B cell (primary cell): ENCODE data around the gene FMN2.

Experiments
- EZH2 ChIP-seq: IDR thresholded peaks from 2 replicates; pipeline ENCODE4 v1.6.1; 2012; ENCODE audit warnings: borderline replicate concordance, low read depth, mild to moderate bottlenecking, moderate library complexity, low read length; ENCODE audit not compliant: insufficient read depth, poor library complexity, severe bottlenecking
- TF ChIP-seq, protein P1 (sequence below): fragments of 200-600 bp; IDR thresholded peaks from one replicate; pipeline ENCODE4 v1.8.0; 2022; ENCODE audit warnings: antibody characterized with exemption, mild to moderate bottlenecking

DNA sequence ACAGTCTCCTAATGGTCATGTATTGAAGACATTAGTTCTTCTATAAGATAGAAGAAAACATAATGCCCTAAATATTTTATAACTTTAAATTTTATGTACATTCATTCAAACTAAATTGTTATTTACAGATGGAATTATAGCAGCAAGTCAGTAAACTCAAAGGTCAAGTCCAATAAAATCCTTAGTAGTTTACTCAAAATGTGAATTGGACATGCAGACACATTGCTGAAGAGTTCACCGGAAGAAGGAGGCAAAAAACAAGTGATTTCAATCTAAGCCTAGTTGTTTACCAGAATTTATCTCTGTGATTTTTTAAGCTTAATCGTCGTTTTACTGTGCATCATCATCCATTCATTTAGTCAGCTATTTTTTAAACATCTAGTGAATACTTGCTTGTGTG lies 370.6 kb downstream of the FMN2 start:
- TF ChIP-seq, protein P1, sequence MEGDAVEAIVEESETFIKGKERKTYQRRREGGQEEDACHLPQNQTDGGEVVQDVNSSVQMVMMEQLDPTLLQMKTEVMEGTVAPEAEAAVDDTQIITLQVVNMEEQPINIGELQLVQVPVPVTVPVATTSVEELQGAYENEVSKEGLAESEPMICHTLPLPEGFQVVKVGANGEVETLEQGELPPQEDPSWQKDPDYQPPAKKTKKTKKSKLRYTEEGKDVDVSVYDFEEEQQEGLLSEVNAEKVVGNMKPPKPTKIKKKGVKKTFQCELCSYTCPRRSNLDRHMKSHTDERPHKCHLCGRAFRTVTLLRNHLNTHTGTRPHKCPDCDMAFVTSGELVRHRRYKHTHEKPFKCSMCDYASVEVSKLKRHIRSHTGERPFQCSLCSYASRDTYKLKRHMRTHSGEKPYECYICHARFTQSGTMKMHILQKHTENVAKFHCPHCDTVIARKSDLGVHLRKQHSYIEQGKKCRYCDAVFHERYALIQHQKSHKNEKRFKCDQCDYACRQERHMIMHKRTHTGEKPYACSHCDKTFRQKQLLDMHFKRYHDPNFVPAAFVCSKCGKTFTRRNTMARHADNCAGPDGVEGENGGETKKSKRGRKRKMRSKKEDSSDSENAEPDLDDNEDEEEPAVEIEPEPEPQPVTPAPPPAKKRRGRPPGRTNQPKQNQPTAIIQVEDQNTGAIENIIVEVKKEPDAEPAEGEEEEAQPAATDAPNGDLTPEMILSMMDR: no peak
- TF ChIP-seq EZH2: no peak
